ENCODE results near the gene ANKRD49. TPM values are rescaled to one million over a fixed set of nuclear protein-coding genes. Genes with fewer than 3 reads are reported as not detected.
"Not testable (repeated sequence)": the region's sequence is repeated elsewhere in the genome, so short reads cannot be mapped to it uniquely, and the experiment has no call there.

ANKRD49 gene, protein sequence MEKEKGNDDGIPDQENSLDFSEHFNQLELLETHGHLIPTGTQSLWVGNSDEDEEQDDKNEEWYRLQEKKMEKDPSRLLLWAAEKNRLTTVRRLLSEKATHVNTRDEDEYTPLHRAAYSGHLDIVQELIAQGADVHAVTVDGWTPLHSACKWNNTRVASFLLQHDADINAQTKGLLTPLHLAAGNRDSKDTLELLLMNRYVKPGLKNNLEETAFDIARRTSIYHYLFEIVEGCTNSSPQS
- 9.5 TPM for polyA plus RNA-seq (2013, experiment 1 of 2; ENCODE audit: insufficient read length)
- polyA plus RNA-seq (2013, experiment 2 of 2; ENCODE audit: insufficient read length): 10.8 TPM

DNA sequence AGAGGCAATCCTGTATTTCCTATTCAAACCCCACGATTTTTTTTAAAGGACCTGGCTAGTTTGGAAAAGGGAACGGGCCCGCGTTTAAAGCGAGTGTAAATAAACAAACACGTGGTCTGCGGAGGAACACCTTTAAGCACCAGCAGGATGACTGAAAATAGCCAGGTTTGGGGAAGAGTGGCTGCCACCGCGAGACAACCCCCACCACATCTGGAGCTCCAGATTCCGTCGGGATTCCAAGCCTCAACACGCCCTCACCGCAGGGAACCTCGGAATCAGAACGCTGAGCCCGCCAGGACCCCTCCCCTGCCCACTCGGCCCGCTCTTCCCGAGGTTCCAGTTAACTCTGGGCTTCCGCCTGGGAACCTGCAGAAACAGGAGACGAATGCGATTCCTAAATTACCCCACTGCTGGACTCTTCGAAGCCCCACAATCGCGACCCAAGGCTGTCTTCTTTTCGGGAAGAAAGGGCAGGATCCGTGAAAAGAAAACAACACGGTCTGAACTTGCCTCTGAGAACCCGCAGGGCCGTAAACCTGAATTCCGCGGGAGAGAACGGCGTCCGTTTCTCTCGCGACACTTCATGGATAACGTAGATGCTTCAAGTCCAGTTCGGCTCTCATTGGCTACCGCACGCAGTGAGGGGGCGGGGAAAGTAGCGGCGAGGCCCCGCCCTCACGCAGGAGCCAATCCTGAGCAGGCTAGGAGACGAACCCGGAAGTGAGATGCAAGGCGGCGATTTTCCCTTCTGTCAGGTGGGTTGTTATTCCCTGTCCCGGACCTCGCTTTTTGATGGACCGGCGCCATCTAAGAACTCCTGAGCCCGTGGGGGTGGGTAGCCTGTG lies at the start of gene ANKRD49, which contains the start of gene MRE11:
TSS of gene ANKRD49 (plus strand) at position 704 of the 845 bp plus-strand sequence. CDS start 2,710 bp downstream, outside the sequence.
TSS of gene MRE11 (minus strand) at position 564 of the 845 bp plus-strand sequence. CDS start 1,043 bp downstream, outside the sequence.
- peak; percentile 98 for DNase-seq

DNA sequence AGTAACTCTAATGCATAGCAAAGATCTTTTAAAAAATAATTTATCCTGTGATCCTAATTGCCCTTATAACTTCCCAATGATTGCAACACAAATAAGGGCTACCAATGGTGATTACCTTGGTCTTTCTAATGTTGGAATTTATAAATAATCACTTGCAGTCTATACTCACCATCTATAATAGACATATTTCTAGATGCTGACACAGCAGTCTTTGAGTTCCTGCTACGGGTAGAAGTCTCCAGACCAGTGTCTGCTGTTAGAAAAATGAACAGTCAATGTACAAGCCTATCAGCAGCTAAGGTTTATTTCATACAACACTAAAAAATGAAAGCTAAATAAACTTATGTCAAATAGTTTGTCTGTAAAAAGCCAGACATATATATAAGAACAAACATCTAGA lies 48.1 kb upstream of the ANKRD49 start:
- no peak for DNase-seq

DNA sequence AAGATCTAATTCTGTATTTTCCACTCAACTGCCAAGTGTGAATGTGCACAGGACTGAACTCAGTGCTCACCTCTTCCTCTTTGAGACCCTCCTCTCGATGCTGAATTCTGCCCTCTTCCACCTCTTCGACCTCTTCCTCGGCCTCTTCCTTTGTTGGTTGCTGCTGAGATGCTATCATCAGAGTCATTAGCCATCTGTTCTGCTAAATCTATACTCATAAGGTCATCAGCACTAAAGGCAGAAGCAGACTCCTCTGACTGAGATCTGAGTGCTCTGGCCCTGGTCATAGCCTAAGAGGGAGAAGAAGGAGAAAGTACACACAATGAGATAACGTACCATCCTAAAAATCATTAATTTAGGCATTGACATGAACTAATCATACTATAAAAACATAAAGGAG lies 46.6 kb upstream of the ANKRD49 start:
- DNase-seq: no peak

DNA sequence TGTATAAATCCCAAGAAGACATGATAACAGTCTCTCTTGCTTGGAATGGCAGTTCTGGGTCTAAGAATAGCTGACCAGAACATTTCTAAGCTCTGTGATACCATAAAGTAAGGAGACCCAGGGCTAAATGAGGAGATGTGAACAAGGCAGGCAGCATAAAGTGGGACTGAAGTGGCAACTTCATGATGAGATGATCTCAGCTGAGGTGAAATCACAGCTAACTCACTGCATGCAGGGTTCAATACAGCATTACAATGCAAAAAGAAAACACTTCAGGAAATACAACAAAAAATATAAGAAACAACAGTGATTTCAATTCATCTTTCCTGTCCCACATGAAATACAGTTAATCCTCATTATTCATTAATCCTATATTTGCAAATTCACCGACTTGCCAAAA lies 44.8 kb upstream of the ANKRD49 start:
- no peak for DNase-seq

DNA sequence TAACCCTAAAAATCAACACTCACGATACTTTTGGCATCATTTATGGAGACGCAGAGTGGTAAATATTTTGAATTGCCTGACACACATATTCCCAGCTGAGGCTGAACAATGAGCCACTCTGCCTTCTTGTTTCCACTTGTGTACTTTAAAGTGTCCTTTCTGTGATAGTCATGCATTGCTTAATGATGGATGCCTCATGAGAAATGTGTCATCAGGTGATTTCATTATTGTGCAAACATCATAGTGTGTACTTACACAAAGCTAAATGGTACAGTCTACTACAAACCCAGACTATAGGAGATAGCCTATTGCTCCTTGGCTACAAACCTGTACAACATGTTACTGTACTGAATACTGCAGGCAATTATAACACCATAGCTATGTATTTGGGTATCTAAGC lies 44.3 kb upstream of the ANKRD49 start:
- DNase-seq: peak; percentile 2

DNA sequence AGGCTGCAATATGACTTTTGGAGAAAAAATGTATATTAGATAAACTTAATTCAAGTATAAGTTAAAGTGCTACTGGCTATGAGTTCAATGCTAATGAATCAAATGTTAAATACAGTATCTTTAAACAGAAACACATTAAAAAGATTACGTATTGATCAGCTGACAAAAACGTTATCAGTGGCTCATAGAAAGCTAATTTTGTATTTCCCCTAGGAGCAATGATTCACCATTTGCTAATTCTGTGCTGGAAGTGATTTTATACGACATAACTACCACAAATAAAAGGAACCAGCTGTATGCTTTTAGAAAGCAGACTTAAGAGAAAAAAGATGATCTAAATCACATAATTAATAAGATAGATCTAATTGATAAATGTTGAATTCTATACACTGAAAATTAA lies 43.7 kb upstream of the ANKRD49 start:
- DNase-seq: peak; percentile 0

DNA sequence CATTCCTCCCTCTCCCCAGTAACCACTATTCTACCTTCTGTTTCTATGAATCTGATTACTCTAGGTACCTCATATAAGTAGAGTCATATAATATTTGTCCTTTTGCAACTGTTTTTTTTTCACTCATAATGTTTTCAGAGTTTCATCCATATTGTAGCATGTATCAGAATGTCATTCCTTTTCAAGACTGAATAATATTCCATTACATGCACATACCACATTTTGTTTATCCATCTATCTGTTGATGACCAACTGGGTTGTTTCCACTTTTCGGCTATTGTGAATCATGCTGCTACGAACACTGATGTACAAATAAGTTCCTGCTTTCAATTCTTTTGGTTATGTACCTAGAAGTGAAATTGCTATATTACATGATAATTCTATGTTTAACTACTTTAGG lies 40.8 kb upstream of the ANKRD49 start:
- DNase-seq: no peak

DNA sequence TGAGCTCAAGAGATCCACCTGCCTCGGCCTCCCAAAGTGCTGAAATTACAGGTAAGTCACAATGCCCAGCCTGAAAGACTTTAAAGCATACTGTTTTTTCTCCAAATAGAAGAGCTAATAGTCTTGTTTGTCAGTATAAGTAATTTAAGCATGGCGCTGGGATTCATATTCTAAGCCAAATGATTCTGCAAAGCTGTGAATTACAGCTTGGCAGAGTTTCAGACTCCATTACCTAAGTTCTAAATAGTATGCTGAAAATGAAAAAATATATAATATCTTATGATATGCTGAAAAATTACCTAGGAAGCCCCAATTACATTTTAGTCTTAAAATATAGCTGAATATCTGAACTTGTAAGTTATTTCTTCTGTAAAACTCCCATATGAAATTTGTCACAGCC lies 39.5 kb upstream of the ANKRD49 start:
- DNase-seq: no peak

DNA sequence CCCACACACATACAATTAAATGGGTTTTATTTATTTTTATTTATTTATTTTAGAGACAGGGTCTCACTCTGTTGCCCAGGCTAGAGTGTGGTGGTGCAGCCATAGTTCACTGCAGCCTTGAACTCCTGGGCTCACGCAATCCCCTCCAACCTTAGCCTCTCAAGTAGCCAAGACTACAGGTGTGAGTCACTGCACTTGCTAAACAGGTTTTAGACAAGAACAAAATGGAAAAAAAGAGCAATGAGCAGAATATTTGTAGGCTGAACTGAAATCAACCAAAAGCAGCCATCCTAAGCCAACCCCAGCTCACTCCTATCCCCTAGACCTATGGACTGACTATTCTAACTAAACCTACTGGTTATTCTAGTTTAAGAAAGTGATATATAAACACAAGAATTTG lies 37.9 kb upstream of the ANKRD49 start:
- no peak for DNase-seq

DNA sequence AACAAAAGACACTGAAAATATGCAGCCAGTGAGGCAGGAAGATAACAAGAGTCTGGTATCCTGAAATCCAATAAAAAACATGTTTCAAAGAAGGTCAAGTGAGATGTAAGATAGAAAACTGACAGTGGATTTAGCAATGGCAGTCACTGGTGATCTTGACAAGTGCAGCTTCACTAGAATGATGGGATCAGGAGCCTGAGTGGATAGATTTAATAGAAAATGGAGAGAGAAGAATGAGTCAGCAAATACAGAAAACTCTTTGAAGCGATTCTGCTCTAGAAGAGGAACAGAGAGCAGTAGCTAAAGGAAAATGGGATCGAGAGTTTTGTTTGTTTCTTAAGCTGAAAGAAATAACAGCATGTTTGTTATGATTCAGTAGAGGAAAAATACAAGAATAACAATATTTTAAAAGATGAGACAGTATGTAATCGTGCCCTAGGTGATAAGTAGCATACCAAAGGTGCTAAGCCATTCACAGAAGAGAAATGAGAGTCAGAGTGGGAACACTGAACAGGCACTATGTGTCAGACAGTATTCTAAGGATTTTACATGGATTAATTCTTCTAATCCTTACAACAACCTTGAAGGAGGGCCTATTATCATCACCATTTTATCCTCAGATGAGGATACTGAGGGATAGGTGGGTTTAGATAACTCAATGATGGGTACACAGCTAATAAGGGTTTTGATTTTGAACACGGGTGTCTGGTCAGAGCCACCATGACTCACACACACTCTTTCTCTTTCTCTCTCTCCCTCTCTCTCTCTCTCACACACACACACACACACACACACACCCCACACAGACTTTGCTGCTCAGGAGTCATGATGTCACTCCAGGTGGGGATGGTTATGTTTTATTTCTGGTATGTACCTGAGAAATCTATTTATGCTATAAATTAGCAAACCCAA lies 36.4 kb upstream of the ANKRD49 start:
- no peak for DNase-seq

DNA sequence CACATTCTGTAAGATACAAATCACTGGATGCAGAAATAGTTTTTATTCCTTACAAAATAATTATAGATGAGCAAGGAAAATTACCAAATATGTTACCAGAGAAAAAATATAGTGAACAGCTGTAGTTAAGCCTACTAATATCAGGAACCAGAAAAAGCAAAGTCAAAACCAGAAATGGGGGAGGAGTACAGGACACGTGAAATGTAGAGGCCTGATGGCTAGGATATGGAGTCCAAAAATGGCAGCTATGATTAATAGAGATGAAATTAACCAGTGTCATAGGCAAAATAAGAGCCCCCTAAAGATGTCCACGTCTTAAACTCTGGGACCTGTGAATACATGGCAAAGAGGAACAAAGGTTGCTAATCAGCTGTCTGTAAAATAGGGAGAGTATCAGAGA lies 34.2 kb upstream of the ANKRD49 start:
- no peak for DNase-seq

DNA sequence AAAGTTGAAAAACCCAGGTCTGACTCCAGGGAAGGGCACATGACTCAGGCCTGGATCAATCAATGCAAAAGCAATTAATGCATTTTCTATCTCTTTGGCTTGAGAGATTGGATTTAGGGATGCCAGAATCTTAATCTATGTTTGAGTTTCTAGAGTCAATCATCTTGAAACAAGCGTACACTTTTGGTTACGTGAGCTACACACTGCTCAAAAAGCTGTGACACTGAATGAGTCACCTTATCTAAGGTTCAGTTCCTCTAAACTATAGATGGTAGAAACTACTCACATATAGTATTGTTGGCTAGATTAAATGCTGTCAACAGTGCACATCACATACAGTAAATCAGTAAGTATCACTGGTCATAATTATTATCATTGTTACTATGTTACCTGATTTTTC lies 24.4 kb upstream of the ANKRD49 start:
- DNase-seq: no peak

DNA sequence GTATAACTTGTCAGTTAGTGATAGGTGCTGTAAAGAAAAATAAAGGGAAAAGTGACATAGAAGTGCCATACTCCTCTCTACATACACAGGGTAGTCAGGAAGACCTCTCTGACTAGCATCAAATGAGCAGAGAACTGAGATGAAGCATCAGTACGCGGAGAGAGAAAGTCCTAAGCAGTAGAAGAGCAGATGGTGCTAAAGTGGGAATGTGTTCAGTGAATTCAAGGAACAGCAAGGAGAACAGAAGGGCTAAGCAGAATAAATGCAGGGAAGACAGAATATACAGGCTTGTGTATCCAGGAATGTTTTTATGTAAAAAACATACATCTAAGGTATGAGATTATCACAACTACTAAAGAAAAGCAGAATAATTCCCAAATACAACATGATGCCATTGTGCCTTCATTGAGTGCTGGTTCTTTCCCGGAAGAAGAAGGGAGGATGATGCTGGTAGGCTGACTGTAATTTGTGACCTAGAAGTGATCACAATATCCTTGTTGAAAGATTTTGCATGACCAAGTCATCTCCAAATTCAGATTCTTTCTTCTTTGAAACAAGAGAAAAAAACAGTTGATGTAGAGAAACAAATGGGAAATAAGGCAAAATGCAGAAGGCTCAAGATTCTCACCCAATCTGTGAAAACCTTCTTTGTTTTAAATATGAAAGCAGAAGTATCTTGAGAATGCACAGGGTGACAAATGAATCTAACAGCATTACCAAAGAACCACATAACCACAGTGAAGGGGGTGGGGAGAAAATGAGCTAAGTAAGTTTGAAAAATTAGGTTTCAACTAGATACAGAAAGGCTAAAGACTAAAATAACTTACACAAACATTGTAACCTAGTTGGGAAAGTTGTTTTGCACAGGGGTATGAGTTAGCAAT lies 20.6 kb upstream of the ANKRD49 start:
- peak; percentile 31 for DNase-seq

DNA sequence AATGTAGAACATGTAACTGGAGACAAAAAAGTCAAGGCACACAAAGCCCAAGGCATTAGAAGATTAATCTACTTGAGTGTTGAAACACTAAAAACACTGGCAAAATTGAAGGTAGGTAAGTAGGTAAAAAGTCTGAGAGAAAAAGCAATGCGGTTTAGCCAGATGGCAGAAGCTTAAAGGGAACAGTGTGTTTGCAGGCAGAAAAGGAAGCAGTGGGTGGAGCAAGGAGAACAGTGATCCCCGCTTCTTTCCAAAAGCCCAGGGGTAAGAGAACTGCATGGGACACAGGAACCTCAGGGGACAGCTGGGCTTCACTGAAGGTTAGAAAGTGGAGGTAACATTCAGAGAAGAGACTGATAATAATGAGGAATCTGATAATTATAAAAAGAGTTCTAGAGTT lies 16.2 kb upstream of the ANKRD49 start:
- DNase-seq: no peak

DNA sequence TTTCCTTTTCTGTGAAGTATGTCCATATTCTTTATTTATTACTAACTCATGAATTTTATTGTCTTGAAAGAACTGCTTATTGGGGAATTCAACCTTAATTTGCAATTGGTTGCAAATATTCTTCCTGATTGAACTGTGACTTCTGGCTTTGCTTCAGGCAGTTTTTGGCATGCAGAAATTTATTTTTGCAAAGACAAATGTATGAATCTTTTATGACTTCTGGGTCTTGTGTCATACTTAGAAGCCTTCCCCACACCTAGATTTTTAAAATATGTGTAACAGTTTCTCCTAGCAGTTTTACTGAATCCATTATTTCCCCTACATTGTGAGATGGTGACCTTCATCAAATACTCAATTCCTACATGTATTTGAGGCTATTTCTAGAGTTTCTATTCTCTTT lies 12.4 kb upstream of the ANKRD49 start:
- no peak for DNase-seq

DNA sequence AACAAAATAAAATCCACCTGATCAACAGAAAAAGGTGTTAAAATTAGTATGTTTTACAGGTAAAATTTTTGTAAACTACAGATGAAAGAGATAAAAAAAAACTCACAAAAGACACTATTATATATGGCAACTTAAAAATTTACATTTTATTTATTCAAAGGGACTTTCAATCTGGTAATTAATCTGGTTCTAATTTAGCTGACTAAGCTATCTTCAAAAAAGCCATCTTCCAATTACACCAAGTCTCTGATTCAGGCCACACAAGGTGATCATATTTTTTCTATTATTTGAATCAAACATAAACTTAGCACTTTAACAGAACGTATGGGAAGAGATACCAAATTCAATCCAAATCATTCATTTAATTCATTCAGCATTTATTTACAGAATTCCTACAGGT lies 7.7 kb upstream of the ANKRD49 start:
- DNase-seq: no peak

DNA sequence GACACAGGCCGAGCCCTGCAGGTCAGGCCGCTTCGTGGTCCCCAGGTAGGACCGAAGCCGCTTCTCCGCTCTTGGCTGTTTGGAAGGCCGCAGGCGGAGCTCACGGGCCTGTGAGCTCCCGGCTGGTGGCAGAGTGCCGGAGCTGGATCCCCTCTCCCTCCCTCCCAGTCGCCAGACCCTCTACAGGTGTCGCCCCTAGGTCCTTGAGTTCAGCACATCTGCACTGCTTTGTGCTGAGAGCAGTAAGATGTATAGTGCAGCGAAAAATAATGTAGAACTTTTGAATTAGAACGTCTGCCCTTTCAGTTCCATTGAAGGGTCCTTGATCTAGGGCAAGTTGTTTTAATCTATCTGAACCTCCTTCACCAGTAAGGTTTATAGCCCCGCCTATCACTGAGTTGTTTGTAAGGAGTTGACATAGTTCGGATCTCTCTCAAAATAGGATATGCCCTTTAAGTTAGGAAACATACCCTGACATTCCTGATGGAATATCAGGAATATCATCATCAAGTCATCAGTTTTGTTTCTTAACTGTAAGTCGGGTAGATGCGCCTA lies 419 bp downstream of the ANKRD49 start:
- DNase-seq: no peak

DNA sequence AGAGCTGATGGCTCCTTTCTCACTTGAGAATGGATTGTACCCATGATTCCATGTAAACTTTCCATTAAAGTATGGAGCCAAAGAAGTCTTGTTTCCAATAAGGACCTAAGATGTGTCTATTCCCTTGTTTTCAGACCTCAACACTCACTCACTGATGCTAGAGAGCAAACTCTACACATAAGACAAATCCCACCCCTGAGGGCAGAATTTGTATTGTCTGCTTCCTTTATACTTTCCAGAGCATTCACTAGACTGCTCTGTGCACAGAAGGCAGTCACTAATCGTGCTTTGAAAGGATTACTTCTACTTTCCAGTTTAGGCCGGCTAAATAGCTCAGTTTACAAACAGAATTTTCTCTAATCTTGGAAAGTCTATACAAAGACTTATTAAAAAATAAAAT lies 6.4 kb downstream of the ANKRD49 start:
- DNase-seq: no peak

DNA sequence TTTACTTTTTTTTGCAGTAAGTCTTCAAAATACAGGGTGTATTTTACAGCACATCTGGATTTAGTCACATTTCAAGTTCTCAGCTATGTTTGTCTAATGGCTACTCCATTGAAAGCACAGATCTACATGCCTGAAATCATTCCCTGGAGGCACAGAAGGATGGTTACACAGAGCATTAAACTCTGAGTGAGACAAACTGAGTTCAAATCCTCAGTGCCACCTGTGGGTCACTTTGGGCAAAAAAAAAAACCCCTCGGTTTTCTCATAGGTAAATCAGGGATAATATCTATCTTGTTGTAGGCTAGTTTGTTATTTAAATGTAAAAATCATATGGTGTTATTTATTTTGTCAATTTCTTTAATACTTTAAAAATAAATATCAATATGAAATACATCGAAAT lies 7.7 kb downstream of the ANKRD49 start:
- no peak for DNase-seq

DNA sequence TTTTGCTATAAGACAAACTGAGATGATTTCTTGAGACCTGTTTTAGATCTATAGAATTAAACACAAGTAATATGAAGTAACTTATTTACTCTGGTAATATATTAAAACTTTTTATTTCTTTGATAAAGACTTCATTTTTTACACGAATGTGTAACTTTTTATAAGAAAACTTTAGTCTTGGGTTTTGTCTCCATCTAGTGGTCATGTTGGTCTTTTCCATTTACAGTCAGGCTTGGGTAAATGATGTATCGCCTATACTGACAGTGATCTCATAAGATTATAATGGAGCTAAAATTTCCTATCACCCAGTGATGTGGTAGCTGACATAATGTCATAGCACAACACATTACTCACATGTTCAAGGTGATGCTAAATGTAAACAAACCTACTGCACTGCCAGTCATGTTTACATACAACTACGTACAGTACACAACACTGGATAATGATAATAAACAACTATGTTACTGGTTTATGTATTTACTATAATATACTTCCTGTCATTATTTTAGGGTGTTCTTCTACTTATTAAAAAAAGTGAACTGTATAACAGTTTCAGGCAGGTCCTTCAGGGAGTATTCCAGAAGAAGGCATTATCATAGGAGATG lies 11.0 kb downstream of the ANKRD49 start:
- DNase-seq: peak; percentile 72

DNA sequence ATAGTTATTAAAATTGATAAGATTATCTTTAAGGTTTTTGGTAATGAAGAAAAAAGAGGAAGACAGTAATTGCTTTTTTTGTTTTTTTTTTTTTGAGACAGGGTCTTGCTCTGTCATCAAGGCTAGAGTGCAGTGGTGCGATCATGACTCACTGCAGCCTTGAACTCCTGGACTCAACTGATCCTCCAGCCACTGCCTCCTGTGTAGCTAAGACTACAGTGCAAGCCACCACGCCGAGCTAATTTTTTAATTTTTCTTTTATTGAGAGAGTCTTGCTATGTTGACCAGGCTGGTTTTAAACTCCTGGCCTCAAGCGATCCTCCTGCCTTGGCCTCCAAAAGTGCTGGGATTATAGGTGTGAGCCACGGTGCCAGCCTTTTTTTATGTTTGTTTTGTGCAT lies 12.7 kb downstream of the ANKRD49 start:
- not testable (repeated sequence) for DNase-seq
